Panc1 (cell line): ENCODE data around the gene PSMG1. TPM values are rescaled to one million over a fixed set of nuclear protein-coding genes. Genes with fewer than 3 reads are reported as not detected.

Experiments used
- ATAC-seq: fragments of 200-7000 bp; cut with Tn5 transposase; 2 replicates; pipeline ENCODE4 v1.9.1; 2020; ENCODE audit warnings: mild to moderate bottlenecking, moderate library complexity
- BruUV-seq: library from RNA; stranded (reverse); fragments of 400-500 nt; replicated peaks from 2 replicates; lab custom pipeline; 2021; lab: Mats Ljungman, UMichigan
- CTCF ChIA-PET: fragments of 300-600 bp; sonication (Branson Sonifier 250); formaldehyde crosslinking; loops from one replicate; lab custom pipeline; 2022; ENCODE audit warnings: antibody characterized with exemption; lab: Charles Lee
- POLR2A ChIA-PET: fragments of 300-600 bp; sonication (Branson Sonifier 250); formaldehyde crosslinking; loops from one replicate; lab custom pipeline; 2022; ENCODE audit warnings: antibody characterized with exemption; lab: Charles Lee
- DNase-seq: peaks from one replicate; pipeline ENCODE4 v3.0.0-alpha.2; 2010; ENCODE audit warnings: low read depth, low spot score
- H3K27ac ChIP-seq: 2 replicates; pipeline ENCODE4 v1.5.1; 2011; ENCODE audit warnings: mild to moderate bottlenecking, low read length, inconsistent platforms
- H3K27me3 ChIP-seq: fragments of 200-500 bp; sonication (Bioruptor generic); 2 replicates; pipeline ENCODE4 v1.6.0; 2014; ENCODE audit warnings: low read length, inconsistent platforms; ENCODE audit not compliant: control insufficient read depth, insufficient read depth
- H3K36me3 ChIP-seq: fragments of 200-500 bp; sonication (Bioruptor generic); 2 replicates; pipeline ENCODE4 v1.5.1; 2014; ENCODE audit warnings: inconsistent platforms, mild to moderate bottlenecking, low read length, moderate library complexity; ENCODE audit not compliant: control insufficient read depth, insufficient read depth
- H3K4me1 ChIP-seq: 2 replicates; pipeline ENCODE4 v1.5.1; 2011; ENCODE audit warnings: inconsistent platforms, mild to moderate bottlenecking, low read length, moderate library complexity; ENCODE audit not compliant: control insufficient read depth, insufficient read depth
- H3K4me3 ChIP-seq, 2 experiments: 2 replicates each; pipeline ENCODE4 v1.5.1; 2011 to 2012; ENCODE audit warnings: low read depth in 2 of 2, low read length in 2 of 2, mild to moderate bottlenecking in 2 of 2, inconsistent platforms in 1 of 2, moderate library complexity in 1 of 2
- H3K9me3 ChIP-seq: fragments of 200-500 bp; sonication (Bioruptor generic); 2 replicates; pipeline ENCODE4 v1.5.1; 2014; ENCODE audit warnings: low read depth, mild to moderate bottlenecking, inconsistent platforms, low read length, moderate library complexity; ENCODE audit not compliant: control insufficient read depth, insufficient read depth
- CTCF ChIP-seq: fragments of 450-650 bp; IDR thresholded peaks from 2 replicates; pipeline ENCODE4 v1.5.1; 2017; ENCODE audit warnings: mild to moderate bottlenecking
- POLR2AphosphoS5 ChIP-seq: IDR thresholded peaks from 2 replicates; pipeline ENCODE4 v1.6.1; 2012; ENCODE audit warnings: mild to moderate bottlenecking, low read depth, low read length, moderate library complexity
- REST ChIP-seq, 2 experiments: IDR thresholded peaks; 2 replicates each; pipeline ENCODE4 v1.6.1; 2011 to 2012; ENCODE audit warnings: low read depth in 2 of 2, control low read depth in 1 of 2, low read length in 1 of 2, mild to moderate bottlenecking in 1 of 2, moderate library complexity in 1 of 2; ENCODE audit not compliant: insufficient read depth in 1 of 2
- SIN3A ChIP-seq: IDR thresholded peaks from 2 replicates; pipeline ENCODE4 v1.6.1; 2012; ENCODE audit warnings: low read depth, mild to moderate bottlenecking, low read length, moderate library complexity, borderline replicate concordance; ENCODE audit not compliant: insufficient read depth
- TCF7L2 ChIP-seq: IDR thresholded peaks from 2 replicates; pipeline ENCODE4 v1.6.1; 2011; ENCODE audit warnings: mild to moderate bottlenecking, low read depth, low read length, inconsistent platforms
- in situ Hi-C: cut with HindIII; loops from 2 replicates; pipeline ENCODE4 v1.10.0; 2016; ENCODE audit warnings: low sequenced_read_pairs, low pct_unique_long_range_greater_than_20kb
- intact Hi-C: fragments of 100-400 bp; cut with micrococcal nuclease; formaldehyde crosslinking; loops from one replicate; pipeline ENCODE4 v1.10.0; 2022; ENCODE audit not compliant: unreplicated experiment
- total RNA-seq: library from RNA; stranded (reverse); gene quantifications from one replicate; pipeline ENCODE4 v1.2.1, GENCODE V29; 2021; ENCODE audit not compliant: unreplicated experiment

The PSMG1 gene
- total RNA-seq, 1 experiment from 2014 or later: 70.0 TPM

GRCh38 chr21:39127506-39127905 is 55.7 kb downstream of the PSMG1 start:
- H3K27ac ChIP-seq: no peak overlapping the region
- H3K4me1 ChIP-seq: no peaks in the 10 kb centered on the region
- POLR2A ChIA-PET: no interaction called here
- H3K36me3 ChIP-seq: no peaks in the 10 kb centered on the region
- in situ Hi-C loops (no loop called here), intact Hi-C loops (no loop called here)
- CTCF ChIA-PET: no interaction called here
- ATAC-seq (no peak), DNase-seq (no peak)
- H3K27me3 ChIP-seq: no peaks in the 10 kb centered on the region
- H3K4me3 ChIP-seq: no peak overlapping the region
- TF ChIP-seq CTCF (peak; percentile 15; the same call in 1 of the 2 replicates), SIN3A (no peak)
- BruUV-seq: no TSS peak
- H3K9me3 ChIP-seq: 0 out of 2 replicates have a peak, but pooled peaks cover 2% of the 10 kb centered on the region

- Histone ChIP-seq H3K4me3 (no peak overlapping the region), H3K4me1 (no peaks in the 10 kb centered on the region), H3K27ac (no peak overlapping the region), H3K27me3 (no peaks in the 10 kb centered on the region), H3K9me3 (no peaks in the 10 kb centered on the region), H3K36me3 (no peaks in the 10 kb centered on the region)
- peak; percentile 51; the same call in 1 of the 2 replicates for ATAC-seq
- DNase-seq: no peak
- CTCF ChIA-PET: interaction anchor here (0.7 kb wide), 1 partner anchor 623 kb away, joined by 3 read pairs; no protein-coding TSS in a partner anchor
- no peak for TF ChIP-seq POLR2AphosphoS5
- no peak for TF ChIP-seq REST (IDR thresholded peaks at IDR 0.05; ENCODE audit: insufficient read depth in 1 of 2, low read depth in 2 of 2, low read length in 1 of 2)
- TF ChIP-seq SIN3A: no peak
- no peak for TF ChIP-seq CTCF
- no peak for TF ChIP-seq TCF7L2
- intact Hi-C loops (no loop called here), in situ Hi-C loops (no loop called here)
- POLR2A ChIA-PET: interaction anchor here (0.7 kb wide), 1 partner anchor 317 kb away, joined by 4 read pairs; no protein-coding TSS in a partner anchor
- BruUV-seq: no TSS peak
These were observed 56.8 kb downstream of the PSMG1 start for GRCh38 chr21:39126486-39126806.
